ENCODE data around the gene ZNF804A.
"Not testable (repeated sequence)": the region's sequence is repeated elsewhere in the genome, so short reads cannot be mapped to it uniquely, and the experiment has no call there.

ZNF804A gene

DNA sequence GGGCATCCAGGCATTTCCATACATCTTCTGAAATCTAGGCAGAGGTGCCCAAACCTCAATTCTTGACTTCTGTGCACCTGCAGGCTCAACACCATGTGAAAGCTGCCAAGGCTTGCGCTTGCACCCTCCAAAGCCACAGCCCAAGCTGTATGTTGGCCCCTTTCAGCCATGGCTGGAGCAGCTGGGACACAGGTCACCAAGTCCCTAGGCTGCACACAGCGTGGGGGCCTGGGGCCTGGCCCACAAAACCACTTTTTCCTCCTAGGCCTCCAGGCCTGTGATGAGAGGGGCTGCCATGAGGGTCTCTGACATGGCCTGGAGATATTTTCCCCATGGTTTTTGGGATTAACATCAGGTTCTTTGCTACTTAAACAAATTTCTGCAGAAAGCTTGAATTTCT lies 288.3 kb downstream of the ZNF804A start:
- not testable (repeated sequence) for H3K9me3 ChIP-seq (ENCODE audit: low read length); H3K4me3 ChIP-seq (ENCODE audit: low read length); H3K36me3 ChIP-seq (ENCODE audit: insufficient read depth, low read length); H2AFZ ChIP-seq (ENCODE audit: low read depth, low read length); H3K27me3 ChIP-seq (ENCODE audit: insufficient read depth, low read length); H3K4me1 ChIP-seq (ENCODE audit: insufficient read depth, low read length)

DNA sequence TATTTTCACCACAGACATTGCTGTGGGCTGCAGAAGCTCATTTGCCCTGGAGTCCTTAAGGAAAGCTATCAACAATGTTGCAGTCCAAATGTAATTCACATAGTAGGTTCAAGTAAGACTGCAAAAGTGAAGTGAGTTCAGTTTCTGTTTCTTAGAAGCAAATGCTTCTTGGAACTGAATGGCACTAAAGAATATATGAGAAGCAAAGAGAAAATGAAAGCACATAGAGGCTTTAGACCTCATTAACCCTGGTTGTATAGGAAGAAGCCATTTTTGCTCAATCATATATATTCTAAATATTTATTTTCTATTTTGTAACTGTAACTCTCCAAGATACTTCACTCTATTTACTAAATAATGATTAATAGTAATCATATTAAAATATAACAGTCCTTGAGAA lies 292.0 kb downstream of the ZNF804A start:
- Histone ChIP-seq H3K27me3 (ENCODE audit: insufficient read depth, low read length) (no peaks in the 10 kb centered on the region), H3K4me3 (ENCODE audit: low read length) (no peak overlapping the region)

DNA sequence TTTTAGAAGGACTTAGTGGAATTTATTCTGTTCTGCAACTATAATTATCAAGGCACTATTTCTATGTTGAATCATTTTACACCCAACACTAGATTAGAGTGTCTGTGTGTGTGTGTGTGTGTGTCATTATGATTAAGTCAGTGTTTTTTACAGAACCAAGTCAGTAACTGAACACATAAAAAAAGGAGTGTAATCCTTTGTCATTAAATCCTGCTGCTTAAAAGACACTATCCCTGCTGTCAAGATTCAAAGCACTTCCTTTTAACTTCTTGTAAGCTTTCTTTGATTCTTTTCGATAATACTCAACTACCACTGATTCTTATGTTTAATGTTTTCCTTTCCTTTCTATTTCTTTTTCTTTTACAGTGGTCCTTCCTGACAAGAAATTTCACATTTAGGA lies 306.7 kb downstream of the ZNF804A start:
- Histone ChIP-seq H3K4me1 (ENCODE audit: insufficient read depth, low read length) (peaks cover 3% of the 10 kb centered on the region), H3K36me3 (ENCODE audit: insufficient read depth, low read length) (no peaks in the 10 kb centered on the region), H2AFZ (ENCODE audit: low read depth, low read length) (no peak overlapping the region), H3K4me3 (ENCODE audit: low read length) (no peak overlapping the region), H3K9me3 (ENCODE audit: low read length) (no peaks in the 10 kb centered on the region), H3K27me3 (ENCODE audit: insufficient read depth, low read length) (no peaks in the 10 kb centered on the region)

More for the DNA sequence above, 292.0 kb downstream of the ZNF804A start:
- no peak overlapping the region for H2AFZ ChIP-seq (ENCODE audit: low read depth, low read length)
- no peaks in the 10 kb centered on the region for H3K4me1 ChIP-seq (ENCODE audit: insufficient read depth, low read length)
- peaks cover 3% of the 10 kb centered on the region for H3K9me3 ChIP-seq (ENCODE audit: low read length)
- H3K36me3 ChIP-seq (ENCODE audit: insufficient read depth, low read length) = no peaks in the 10 kb centered on the region

DNA sequence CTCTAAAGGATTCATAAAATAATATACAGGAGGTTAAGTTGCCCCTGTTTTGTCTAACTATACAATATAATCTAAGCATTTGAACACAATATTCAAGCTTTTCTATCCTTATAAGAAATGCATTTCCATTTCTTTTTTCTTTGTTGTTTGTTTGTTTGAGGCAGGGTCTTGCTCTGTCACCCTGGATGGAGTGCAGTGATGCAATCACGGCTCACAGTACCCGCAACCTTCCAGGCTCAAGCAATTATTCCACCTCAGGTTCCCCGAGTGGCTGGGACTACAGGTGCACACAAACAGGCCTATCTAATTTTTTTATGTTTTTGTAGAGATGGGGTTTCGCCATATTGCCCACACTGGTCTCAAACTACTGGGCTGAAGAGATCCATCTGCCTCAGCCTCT lies 307.8 kb downstream of the ZNF804A start:
- H3K9me3 ChIP-seq (ENCODE audit: low read length) = no peaks in the 10 kb centered on the region
- no peaks in the 10 kb centered on the region for H3K27me3 ChIP-seq (ENCODE audit: insufficient read depth, low read length)
- no peaks in the 10 kb centered on the region for H3K36me3 ChIP-seq (ENCODE audit: insufficient read depth, low read length)
- H3K4me3 ChIP-seq (ENCODE audit: low read length) = no peak overlapping the region
- H3K4me1 ChIP-seq (ENCODE audit: insufficient read depth, low read length) = peaks cover 3% of the 10 kb centered on the region
- no peak overlapping the region for H2AFZ ChIP-seq (ENCODE audit: low read depth, low read length)

DNA sequence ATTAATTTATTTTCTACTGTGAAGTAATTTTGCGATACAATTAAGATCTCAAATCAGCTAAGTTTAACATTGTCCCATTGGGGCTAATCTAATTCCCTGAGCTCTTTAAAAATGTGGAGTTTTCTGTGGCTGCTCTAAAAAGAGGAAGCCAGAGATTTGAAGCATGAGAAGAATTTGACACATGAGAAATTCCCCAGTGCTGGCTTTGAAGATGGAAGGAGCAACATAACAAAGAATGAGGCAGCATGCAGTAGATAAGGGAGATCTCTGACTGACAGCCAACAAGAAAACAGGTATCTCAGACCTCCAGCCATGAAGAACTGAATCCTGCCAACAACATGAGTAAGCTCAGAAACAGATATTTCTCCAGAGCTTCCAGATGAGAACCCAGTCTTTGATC lies 308.4 kb downstream of the ZNF804A start:
- Histone ChIP-seq H3K9me3 (ENCODE audit: low read length) (no peaks in the 10 kb centered on the region), H3K4me1 (ENCODE audit: insufficient read depth, low read length) (peaks cover 3% of the 10 kb centered on the region), H3K36me3 (ENCODE audit: insufficient read depth, low read length) (no peaks in the 10 kb centered on the region), H3K27me3 (ENCODE audit: insufficient read depth, low read length) (no peaks in the 10 kb centered on the region), H3K4me3 (ENCODE audit: low read length) (no peak overlapping the region), H2AFZ (ENCODE audit: low read depth, low read length) (no peak overlapping the region)

DNA sequence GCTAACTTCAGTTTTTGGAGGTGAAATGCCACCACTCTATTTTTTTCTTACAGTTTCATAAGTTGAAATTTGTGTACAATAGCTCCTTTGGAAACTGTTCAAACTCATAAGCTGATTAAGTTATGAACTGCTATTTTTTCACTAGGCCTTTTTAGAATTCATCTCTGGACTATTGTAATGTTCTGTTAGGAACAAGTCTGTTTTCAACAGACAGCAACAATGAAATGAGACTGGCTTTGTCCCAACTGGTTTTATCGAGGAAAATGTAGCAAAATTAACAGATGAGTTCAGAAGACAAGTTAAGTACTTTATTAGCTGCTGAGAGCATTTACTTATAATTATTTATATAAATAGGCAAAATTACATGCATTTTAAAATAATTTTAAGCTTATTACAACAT lies 310.6 kb downstream of the ZNF804A start:
- no peaks in the 10 kb centered on the region for H3K36me3 ChIP-seq (ENCODE audit: insufficient read depth, low read length)
- no peaks in the 10 kb centered on the region for H3K27me3 ChIP-seq (ENCODE audit: insufficient read depth, low read length)
- peaks cover 3% of the 10 kb centered on the region for H3K4me1 ChIP-seq (ENCODE audit: insufficient read depth, low read length)
- H2AFZ ChIP-seq (ENCODE audit: low read depth, low read length) = no peak overlapping the region
- H3K9me3 ChIP-seq (ENCODE audit: low read length) = no peaks in the 10 kb centered on the region
- H3K4me3 ChIP-seq (ENCODE audit: low read length) = no peak overlapping the region

DNA sequence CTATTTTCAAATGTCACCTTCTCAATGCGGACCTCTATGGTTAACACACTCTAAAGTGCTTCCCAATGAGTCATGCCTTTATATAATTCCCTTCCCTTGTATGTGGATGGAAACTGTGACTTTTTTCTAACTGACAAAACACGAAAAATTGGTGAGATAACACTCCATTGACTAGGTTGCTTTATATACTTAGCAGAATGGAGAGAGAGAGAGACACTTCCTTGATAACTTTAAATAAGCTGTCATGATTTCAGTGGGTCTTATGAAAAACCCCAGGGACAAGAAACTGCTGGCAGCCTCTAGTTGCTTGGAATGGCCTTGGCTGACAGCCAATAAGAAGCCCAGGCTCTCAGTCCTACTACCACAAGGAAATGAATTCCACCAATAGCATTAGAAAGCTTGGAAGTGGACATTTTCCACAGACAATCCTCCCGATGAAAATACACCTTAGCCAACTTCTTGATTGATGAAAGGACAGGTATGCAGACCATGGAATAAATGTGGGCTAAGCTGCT lies 322.2 kb downstream of the ZNF804A start:
- Histone ChIP-seq H3K9me3 (ENCODE audit: low read length) (no peaks in the 10 kb centered on the region), H3K4me3 (ENCODE audit: low read length) (no peak overlapping the region), H3K27me3 (ENCODE audit: insufficient read depth, low read length) (no peaks in the 10 kb centered on the region), H2AFZ (ENCODE audit: low read depth, low read length) (no peak overlapping the region), H3K36me3 (ENCODE audit: insufficient read depth, low read length) (no peaks in the 10 kb centered on the region), H3K4me1 (ENCODE audit: insufficient read depth, low read length) (no peaks in the 10 kb centered on the region)

DNA sequence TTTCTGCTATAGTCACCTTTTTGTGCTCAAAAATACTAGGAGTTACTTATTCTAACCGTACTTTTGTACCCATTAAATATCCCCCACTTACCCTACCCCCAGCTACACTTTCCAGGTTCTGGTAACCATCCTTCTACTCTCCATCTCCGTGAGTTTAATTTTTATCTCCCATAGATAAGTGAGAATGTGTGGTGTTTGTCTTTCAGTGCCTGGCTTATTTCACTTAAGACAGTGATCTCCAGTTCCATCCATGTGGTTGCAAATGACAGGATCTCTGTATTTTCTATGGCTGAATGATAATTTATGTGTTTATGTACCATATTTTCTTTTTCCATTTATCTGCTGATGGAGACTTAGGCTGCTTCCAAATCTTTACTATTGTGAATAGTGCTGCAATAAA lies 323.3 kb downstream of the ZNF804A start:
- H3K4me1 ChIP-seq (ENCODE audit: insufficient read depth, low read length) = no peaks in the 10 kb centered on the region
- H3K27me3 ChIP-seq (ENCODE audit: insufficient read depth, low read length) = no peaks in the 10 kb centered on the region
- H3K9me3 ChIP-seq (ENCODE audit: low read length) = no peaks in the 10 kb centered on the region
- no peak overlapping the region for H2AFZ ChIP-seq (ENCODE audit: low read depth, low read length)
- no peaks in the 10 kb centered on the region for H3K36me3 ChIP-seq (ENCODE audit: insufficient read depth, low read length)
- no peak overlapping the region for H3K4me3 ChIP-seq (ENCODE audit: low read length)

DNA sequence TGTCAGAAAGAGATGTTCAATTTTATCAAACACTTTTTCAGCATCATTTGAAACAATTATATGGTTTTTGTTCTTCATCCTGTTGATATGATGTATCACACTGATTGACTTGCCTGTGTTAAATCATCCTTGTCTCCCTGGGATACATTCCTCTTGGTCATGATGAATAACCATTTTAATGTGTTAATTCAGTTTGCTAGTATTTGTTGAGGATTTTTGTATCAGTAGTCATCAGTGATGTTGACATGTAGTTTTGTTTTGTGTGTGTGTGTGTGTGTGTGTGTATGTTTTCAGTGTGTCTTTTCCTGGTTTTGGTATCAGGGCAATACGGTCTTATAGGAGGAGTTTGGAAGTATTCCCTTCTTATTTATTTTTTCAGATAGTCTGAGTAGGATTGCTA lies 325.4 kb downstream of the ZNF804A start:
- H3K4me1 ChIP-seq (ENCODE audit: insufficient read depth, low read length) = no peaks in the 10 kb centered on the region

DNA sequence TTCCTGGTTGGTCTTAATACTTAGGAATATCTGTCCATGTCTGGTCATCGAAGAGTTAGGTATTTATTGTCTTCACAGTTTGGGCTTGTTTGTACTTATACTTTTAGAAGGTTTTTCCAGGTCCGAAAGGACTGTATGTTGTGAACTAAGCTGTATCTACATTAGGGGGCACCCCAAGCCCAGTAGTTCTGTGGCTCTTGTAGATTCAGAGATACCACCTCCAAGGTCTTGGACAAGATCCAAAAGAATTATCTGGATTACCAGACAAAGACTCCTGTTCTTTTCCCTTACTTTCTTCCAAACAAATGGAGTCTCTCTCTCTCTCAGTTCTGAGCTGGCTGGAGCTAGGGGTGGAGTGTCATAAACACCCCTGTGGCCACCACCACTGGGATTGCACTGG lies 328.7 kb downstream of the ZNF804A start:
- H3K9me3 ChIP-seq (ENCODE audit: low read length) = no peaks in the 10 kb centered on the region
- H3K36me3 ChIP-seq (ENCODE audit: insufficient read depth, low read length) = no peaks in the 10 kb centered on the region
- H3K4me3 ChIP-seq (ENCODE audit: low read length) = no peak overlapping the region
- H2AFZ ChIP-seq (ENCODE audit: low read depth, low read length) = no peak overlapping the region
- H3K4me1 ChIP-seq (ENCODE audit: insufficient read depth, low read length) = no peaks in the 10 kb centered on the region
- no peaks in the 10 kb centered on the region for H3K27me3 ChIP-seq (ENCODE audit: insufficient read depth, low read length)

More for the DNA sequence above, 325.4 kb downstream of the ZNF804A start:
- Histone ChIP-seq H3K36me3 (ENCODE audit: insufficient read depth, low read length) (no peaks in the 10 kb centered on the region), H3K4me3 (ENCODE audit: low read length) (no peak overlapping the region), H3K9me3 (ENCODE audit: low read length) (no peaks in the 10 kb centered on the region), H3K27me3 (ENCODE audit: insufficient read depth, low read length) (no peaks in the 10 kb centered on the region), H2AFZ (ENCODE audit: low read depth, low read length) (no peak overlapping the region)

DNA sequence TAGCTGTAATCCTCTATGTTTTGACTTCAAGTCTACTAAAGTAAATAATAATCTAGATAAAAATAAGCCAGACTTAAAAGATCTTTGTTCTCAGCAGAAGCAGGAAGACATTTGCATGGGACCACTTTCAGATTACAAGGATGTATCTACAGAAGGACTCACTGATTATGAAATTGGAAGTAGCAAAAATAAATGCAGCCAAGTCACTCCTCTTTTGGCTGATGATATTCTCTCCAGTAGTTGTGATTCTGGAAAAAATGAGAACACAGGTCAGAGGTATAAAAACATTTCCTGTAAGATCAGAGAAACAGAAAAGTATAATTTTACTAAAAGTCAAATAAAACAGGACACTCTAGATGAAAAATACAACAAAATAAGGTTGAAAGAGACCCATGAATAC lies 338.4 kb downstream of the ZNF804A start:
- Histone ChIP-seq H3K27me3 (ENCODE audit: insufficient read depth, low read length) (no peaks in the 10 kb centered on the region), H3K4me3 (ENCODE audit: low read length) (no peak overlapping the region), H3K4me1 (ENCODE audit: insufficient read depth, low read length) (no peaks in the 10 kb centered on the region), H3K9me3 (ENCODE audit: low read length) (no peaks in the 10 kb centered on the region), H2AFZ (ENCODE audit: low read depth, low read length) (no peak overlapping the region), H3K36me3 (ENCODE audit: insufficient read depth, low read length) (no peaks in the 10 kb centered on the region)

DNA sequence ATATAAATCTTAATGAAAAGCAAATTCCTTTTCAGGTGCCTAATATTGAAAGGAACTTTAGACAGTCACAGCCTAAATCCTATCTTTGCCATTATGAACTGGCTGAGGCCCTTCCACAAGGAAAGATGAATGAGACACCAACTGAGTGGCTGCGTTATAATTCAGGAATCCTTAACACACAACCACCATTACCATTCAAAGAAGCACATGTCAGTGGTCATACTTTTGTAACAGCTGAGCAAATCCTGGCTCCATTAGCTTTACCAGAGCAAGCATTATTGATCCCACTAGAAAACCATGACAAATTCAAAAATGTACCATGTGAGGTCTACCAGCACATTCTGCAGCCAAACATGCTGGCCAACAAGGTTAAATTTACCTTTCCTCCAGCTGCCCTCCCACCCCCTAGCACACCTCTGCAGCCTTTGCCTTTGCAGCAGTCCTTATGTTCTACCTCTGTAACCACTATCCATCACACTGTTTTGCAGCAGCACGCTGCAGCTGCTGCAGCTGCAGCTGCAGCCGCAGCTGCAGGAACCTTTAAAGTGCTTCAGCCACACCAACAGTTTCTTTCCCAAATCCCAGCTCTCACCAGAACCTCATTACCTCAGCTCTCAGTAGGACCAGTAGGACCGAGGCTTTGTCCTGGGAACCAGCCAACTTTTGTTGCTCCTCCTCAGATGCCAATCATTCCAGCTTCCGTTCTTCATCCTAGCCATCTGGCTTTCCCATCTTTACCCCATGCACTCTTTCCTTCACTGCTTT lies 340.1 kb downstream of the ZNF804A start:
- H3K4me3 ChIP-seq (ENCODE audit: low read length) = no peak overlapping the region

DNA sequence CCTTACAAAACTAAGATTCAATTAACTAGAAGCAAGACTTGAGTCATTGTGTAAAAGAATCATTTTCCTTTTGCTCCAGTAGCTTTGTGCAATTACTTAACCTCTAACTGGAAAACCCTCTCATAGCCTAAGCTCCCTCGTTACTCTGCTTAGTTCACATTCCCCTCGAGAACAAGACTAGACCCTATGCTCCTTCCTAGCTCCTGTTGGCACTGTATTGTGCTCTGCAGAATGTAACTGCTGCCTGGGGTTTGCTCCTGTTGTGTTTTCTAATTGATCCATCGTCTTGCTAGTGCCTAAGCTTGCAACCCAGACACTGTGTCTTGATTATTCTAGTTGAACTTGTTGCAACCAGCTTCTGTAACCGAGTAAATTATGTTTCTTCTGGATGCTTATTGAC lies 347.0 kb downstream of the ZNF804A start:
- H3K36me3 ChIP-seq (ENCODE audit: insufficient read depth, low read length) = no peaks in the 10 kb centered on the region
- no peaks in the 10 kb centered on the region for H3K27me3 ChIP-seq (ENCODE audit: insufficient read depth, low read length)
- no peaks in the 10 kb centered on the region for H3K4me1 ChIP-seq (ENCODE audit: insufficient read depth, low read length)
- H2AFZ ChIP-seq (ENCODE audit: low read depth, low read length) = peak overlapping the region; percentile 11
- H3K9me3 ChIP-seq (ENCODE audit: low read length) = no peaks in the 10 kb centered on the region
- H3K4me3 ChIP-seq (ENCODE audit: low read length) = no peak overlapping the region

More for the DNA sequence above, 340.1 kb downstream of the ZNF804A start:
- Histone ChIP-seq H3K4me1 (ENCODE audit: insufficient read depth, low read length) (no peaks in the 10 kb centered on the region), H2AFZ (ENCODE audit: low read depth, low read length) (no peak overlapping the region), H3K36me3 (ENCODE audit: insufficient read depth, low read length) (no peaks in the 10 kb centered on the region), H3K9me3 (ENCODE audit: low read length) (no peaks in the 10 kb centered on the region), H3K27me3 (ENCODE audit: insufficient read depth, low read length) (no peaks in the 10 kb centered on the region)

DNA sequence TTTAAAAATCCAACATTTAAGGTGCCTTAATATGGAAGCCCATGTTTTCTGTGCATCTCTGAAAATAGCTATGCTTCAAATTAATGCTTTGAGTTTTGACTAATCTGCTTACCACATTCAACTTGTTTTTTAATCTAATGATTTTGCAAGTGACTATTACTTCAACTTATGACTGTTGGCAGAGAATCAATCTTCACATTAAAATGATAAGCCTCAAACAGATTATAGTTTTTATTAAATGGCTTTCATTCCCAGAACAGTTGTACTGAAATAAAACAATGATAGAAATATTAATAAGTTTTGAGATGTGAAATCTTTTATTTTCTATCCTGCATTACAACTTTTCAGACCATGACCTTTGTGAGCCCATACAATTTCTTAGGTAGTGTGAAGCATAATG lies 347.5 kb downstream of the ZNF804A start:
- H3K36me3 ChIP-seq (ENCODE audit: insufficient read depth, low read length) = no peaks in the 10 kb centered on the region
- H3K4me3 ChIP-seq (ENCODE audit: low read length) = no peak overlapping the region
- no peaks in the 10 kb centered on the region for H3K27me3 ChIP-seq (ENCODE audit: insufficient read depth, low read length)
- H2AFZ ChIP-seq (ENCODE audit: low read depth, low read length) = peak overlapping the region; percentile 11
- H3K9me3 ChIP-seq (ENCODE audit: low read length) = no peaks in the 10 kb centered on the region
- H3K4me1 ChIP-seq (ENCODE audit: insufficient read depth, low read length) = no peaks in the 10 kb centered on the region
